NCI-H2227 (cell line): ENCODE measurements around the gene UST.
"Not testable (repeated sequence)": the region's sequence is repeated elsewhere in the genome, so short reads cannot be mapped to it uniquely, and the experiment has no call there.

ENCODE experiments used
- DNase-seq: peaks from one replicate; lab custom pipeline; 2025; ENCODE audit not compliant: unreplicated experiment; lab: John Stamatoyannopoulos, UW

The UST gene

DNA sequence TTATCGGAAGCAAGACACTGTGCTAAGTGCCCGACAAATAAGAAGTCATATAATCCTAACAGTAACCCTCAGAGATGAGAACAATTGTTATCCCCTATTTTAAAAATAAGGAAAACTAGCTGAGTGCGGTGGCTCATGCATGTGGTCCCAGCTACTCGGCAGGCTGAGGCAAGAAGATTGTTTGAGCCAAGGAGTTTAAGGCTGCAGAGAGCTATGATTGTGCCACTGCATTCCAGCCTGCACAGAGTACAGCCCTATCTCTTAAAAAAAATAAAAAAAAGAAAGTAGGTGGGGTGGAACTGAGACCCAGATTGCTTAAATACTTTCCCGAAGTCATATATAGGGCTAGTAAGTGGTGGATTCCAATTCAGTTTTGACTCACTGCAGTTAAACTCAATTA lies 84.7 kb downstream of the UST start:
- DNase-seq: no peak

DNA sequence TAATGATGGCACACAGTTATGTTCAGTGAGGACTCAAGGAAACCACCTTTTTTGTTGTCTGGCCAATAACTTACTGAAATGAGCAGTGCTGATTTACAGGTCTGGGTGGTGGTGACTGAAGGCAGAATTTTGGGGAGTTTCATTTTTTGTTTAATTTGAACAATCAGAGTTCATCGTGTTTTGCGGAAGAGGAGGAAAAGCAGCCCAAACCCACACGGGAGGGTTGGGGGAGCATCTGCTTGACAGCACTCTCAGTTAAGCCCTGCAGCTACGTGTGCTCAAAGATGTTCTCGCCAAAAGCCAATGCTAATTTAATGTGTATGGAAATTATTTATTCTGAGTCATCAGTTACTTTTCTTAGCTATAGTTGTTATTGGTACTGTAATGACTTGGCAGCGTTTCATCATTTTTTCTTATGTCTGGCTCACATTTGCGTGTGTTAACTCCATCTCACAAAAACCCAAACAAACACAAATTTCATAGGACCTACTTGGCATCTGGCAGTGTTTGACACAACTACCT lies 89.2 kb downstream of the UST start:
- no peak for DNase-seq

DNA sequence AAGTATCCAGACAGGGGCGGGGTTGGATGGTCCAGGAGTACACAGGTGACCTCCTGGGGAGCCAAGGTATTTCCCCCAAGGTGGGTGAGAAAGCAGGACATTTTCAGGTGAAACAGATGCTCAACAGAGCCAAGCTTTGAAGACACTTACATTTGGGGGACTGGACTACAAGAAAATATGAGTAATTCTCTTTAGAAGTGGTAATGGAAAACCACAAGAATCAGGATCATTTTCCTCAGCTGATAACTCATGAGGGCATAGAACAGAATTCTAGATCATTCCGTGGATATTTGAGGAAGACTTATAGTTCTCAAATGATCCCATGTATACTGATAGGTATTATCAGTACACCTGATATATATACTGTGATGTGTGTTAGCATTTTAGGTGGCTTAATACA lies 89.9 kb downstream of the UST start:
- no peak for DNase-seq

DNA sequence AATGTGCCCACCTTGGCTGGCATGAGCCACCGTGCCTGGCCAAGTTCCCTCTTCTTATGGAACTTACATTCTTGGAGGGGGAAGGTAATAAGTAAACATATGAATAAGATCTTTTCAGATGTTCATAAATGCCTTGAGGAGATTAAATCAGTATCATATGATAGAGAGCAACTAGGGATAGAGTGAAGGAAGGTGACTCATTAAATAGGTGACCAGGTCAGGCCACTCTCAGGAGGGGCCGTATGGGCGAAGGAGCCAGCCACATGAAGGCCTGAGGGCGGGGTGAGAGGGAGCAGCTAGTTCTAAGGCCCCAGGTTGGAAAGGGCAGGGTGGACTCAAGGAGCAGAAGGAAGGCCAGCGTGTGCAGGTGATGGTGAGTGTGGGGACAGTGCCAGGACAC lies 91.1 kb downstream of the UST start:
- DNase-seq: no peak

DNA sequence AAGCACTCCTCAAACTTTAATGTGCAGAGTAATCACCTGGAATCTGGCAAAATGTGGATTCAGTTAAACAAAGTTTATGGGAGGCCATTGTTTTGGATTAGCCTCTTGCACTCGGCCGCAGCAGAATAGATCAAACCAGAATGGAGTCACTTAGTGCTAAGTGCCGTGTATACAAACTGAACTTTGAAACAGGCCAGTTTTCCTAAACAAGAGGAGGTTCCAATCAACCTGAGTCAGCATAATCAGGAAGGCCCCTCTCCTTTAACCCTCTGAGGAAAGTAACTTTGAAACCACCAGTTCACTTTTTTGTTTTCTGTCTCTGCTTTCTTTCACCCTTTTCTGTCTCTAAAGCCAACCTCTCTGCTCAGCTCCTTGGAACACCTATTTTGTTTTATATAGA lies 92.2 kb downstream of the UST start:
- no peak for DNase-seq

DNA sequence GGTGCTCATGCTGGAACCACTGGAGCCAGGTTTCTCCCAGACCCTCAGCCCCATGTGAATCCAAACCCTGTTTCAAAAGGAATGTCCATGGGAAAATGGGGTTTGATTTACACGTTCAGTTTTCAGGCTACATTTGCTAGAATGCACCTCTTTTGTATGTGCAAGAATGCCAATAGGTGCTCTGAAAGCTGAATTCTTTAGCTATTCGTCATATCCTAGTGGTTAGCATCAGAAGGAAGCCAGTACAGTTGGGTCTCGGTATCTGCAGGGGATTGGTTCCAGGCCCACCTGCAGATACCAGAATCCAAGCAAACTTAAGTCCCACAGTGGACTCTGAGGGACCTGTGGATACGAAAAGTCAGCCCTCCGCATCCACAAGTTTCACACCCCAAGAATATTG lies 93.4 kb downstream of the UST start:
- DNase-seq: no peak

DNA sequence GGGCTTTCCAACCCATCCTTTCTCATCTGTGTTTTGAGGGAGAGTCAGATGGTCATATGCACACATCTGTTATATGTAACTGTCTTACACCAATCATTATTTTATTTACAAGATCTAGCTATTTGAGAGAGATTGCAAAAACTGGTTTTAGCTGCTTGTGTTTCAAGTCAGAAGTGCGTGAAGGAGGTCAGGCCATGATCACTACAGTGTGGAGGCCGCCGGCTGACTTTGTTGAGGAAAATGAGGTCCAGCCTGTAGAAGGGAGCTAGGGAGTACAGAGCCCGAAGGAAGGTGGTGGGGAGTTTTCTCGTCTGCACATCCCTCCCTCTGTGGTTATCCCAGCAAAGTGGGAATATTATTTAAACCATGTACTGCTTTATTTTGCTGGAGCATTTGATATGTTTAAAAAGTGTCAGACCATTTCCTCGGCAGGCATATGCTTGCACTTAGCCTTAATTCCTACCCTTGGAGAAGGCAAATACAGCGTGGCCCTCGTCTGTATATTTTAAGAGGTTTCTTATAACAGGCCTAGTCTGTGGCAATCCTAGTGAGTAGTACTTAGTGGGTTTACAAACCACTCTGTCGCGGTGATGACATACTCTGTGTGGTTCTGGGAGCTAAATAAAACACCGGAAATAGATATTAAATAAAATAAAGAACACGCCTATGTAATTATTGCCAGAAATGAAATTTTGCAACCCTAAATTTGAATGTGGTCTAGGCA lies 95.6 kb downstream of the UST start:
- DNase-seq: no peak

DNA sequence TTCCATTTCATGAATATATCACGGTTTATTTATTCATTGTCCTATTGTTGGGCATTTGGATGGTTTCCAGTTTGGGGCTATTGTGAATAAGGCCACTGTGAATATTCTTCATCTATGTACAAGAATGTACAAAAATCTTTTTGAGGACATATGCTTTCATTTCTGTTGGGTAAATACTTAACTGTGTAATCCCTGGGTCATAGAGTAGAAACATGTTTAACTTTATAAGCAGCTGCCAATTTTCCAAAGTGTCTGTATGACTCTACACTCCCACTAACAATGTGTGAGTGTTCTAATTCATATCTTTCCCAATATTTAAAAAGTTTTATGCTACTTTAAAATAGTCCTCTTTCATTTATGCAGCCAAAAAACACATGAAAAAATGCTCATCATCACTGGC lies 98.6 kb downstream of the UST start:
- DNase-seq: no peak

DNA sequence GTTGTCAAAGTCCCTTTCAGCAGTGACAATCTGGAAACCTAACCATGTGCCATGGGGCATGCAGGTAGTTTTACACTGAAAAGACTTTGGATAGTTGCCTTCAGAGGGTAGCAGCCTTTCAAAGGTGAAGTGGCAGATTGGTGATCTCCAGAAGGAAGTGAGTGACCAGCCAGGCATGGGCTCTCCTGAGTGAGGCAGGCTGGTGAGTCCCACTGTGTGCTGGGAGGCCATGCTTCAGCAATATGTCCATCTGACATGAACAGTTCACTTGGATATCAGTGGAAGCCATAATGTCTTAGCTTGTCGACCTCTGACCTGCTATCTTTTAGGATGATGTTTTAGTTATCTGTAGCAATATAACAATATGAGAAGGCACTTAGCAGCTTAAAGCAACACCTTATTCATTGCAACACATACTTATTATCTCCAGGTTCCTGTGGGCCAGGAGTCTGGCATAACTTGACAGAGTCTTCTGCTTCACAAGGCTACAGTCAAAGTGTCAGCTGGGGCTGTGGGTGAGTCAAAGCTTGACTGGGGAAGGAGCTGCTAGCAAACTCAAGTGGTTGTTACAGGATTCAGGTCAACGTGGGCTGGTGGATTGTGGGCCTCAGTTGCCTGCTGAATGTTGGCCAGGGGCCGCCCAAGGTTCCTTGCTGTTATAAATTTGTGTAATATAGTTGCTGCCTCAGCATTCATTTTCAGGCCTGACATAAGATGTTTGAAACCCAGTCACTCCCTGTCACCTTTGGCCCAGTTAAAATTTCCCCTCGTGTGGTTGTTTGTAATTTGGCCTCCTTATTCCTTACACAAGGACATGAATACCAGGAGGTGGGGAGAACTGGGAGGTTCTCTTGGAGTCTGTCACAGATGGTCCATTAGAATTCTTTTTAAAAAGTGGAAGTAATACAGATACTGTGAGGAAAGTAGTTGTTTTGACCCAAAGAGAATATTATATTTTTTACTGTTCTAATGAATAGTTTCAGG lies 100.2 kb downstream of the UST start:
- no peak for DNase-seq

DNA sequence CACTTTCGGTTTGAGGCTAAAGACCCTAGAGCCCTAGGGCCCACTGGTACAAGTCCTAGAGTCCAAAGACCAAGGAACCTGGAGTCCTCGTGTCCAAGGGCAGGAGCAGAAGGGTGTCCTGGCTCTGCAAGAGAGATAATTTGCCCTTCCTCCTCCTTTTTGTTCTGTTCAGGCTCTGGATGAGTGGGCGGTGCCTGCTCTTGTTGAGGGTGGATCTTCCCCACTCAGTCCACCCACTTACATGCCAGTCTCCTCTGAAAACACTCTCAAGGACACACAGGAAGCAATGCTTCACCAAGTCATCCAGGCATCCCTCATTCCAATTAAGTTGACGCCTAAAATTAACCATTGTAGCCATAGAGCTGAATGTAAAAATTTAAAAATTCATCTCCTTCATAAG lies 102.1 kb downstream of the UST start:
- DNase-seq: no peak

DNA sequence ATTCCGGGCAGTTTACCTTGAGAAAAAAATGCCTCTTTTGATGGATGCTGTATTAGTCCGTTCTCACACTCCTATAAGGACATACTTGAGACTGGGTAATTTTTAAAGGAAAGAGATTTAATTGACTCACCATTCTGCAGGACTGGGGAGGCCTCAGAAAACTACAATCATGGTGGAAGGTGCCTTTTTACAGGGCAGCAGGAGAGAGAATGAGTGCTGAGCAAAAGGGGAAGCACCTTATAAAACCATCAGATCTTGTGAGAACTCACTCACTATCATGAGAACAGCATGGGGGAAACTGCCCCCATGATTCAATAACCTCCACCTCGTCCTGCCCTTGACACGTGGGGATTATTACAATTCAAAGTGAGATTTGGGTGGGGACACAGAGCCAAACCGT lies 102.6 kb downstream of the UST start:
- DNase-seq: not testable (repeated sequence)

DNA sequence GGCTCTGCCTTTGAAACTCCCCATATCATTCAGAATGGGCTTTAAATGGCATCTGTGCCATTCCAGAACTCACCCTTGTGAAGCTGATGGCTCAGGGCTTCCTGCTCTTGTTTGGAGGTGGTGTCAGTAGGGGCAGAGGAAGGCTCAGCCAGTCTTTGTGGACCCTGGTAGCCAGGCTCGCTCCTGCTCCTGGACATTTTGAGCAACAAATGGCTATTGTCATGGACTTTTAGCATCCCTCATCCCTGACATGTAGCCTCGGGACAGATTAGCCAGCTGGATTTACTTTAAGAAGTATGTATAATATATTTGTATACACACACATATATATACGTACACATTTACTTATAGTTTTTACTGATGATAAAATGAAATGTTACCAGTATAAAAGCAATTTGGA lies 104.1 kb downstream of the UST start:
- no peak for DNase-seq

DNA sequence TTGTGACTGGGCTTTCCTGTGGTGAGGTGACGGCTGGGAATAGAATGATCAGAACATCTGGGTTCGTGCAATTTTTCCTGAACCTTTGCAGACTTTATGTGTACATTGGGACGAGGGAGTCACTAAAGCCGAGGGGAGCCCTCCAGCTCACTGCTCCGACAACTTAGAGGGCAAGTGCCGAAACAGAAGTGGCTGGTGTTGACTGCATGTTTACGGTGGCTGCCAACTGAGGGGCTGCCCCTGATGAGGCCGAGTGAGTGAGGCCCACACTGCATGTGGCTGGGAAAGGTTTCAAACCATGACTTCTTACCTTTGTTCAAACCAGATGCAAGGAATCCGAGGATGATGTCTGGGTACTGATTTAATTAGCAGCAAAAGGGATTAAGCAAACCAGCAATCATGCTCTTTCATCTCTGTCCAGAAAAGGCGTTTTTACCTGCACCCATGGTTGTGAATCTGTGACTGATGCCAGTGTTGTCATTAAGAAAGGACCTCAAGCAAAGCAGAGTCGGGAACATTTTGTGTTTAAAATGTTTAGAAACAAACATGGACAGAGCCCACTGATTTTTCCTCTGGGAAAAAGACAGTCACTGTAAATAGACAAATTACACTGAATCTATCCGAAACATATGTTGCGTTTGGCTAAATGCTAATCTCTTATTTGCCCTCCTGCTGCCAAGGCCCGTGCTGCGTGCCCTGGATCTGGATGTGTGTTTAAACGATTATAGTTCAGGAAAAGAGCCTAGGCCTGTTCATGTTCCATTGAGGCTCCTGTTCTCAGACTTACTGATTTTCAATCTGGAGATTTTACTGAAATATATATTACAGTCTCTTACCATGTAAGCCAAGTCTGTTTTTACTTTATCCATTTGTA lies 105.1 kb downstream of the UST start:
- DNase-seq: no peak

DNA sequence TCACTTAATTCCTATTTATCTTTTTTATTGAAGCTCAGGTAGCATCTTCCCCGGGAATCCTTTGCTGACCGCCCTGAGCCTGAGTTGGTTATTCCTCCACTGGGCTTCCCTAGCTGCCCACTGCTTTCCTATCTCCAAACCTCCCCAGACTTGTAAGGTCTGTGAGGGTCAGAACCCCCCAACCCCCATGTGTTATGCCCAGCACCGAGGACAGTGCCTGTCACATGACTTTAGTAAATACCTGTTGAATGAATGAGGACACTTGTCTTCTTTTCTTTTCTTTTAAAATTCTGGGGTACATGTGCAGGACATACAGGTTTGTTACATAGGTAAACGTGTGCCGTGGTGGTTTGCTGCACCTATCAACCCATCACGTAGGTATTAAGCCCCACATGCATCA lies 105.9 kb downstream of the UST start:
- no peak for DNase-seq

DNA sequence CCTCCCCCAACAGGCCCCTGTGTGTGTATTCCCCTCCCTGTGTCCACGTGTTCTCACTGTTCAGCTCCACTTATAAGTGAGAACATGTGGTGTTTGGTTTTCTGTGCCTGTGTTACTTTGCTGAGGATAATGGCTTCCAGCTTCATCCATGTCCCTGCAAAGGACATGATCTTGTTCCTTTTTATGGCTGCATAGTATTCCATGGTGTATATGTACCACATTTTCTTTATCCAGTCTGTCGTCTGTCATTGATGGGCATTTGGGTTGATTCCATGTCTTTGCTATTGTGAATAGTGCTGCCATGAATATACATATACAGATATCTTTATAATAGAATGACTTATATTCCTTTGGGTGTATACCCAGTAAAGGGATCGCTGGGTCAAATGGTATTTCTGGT lies 106.3 kb downstream of the UST start:
- not testable (repeated sequence) for DNase-seq

DNA sequence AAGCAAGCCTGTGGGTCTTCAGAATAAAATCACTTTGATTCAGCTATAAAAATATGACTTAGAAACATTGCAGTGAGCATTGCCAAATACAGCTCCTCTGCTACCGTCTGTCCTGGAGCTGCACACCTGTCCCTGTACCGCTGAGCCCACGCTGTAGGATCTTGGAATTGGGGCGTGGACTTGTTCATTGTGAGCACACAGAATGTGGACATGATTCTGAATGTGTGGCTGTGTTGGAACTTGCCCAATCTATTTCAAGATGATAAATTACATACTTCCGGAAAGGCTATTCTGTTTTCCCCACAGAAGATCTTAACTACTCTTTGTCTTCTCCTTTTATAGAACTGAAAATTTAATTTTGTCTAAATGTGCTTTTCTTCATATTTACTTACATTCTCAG lies 107.3 kb downstream of the UST start:
- DNase-seq: no peak

DNA sequence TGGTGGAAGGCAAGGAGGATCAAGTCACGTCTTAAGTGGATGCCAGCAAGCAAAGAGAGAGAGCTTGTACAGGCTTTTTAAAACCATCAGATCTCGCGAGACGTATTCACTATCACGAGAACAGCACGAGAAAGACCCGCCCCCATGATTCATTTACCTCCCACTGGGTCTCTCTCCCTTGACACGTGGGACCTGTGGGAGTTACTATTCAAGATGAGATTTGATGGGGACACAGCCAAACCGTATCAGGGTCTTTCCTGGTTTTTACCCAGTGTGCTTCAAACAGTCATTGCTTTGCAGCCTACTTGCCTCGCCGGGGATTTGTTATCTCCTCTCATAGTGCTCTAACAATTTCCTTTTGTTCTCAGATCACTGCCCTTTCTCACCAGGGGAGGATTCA lies 108.2 kb downstream of the UST start:
- DNase-seq: no peak

DNA sequence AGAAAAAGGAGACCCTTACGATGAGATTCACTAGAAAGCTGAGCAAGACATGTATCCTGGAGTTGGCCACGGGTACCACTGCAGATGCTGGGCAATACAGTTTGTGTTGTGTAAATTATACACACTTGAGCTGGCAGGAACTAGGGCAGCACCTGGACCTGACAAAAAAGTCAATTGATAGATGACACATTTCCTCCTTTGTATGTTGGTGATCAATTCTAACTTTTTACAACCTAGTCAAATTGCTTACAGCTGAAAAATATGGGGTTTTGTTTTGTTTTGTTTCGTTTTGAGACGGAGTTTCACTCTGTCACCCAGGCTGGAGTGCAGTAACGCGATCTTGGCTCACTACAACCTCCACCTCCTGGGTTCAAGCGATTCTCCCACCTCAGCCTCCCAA lies 108.9 kb downstream of the UST start:
- DNase-seq: no peak

DNA sequence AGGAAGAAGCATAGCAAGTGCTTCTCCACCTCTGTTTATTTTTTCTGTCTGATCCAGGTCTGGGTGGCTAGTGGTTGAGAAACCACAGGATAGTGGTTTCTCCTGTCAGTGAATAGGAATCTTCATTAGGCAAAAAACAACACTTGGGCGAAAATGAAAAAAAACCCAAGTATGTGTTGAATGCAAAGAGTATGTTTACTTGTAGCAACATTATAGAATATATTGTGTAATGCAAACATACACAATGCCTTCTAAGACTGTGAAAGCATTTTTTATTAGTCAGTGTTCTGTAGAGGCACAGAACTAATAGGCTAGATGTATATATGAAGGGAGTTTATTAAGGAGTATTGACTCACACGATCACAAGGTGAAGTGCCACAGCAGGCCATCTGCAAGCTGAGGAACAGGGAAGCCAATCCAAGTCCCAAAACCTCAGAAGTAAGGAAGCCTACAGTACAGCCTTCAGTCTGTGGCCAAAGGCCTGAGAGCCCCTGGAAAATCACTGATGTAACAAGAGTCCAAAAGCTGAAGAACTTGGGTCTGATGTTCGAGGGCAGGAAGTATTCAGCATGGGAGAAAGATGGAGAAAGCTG lies 111.1 kb downstream of the UST start:
- no peak for DNase-seq

DNA sequence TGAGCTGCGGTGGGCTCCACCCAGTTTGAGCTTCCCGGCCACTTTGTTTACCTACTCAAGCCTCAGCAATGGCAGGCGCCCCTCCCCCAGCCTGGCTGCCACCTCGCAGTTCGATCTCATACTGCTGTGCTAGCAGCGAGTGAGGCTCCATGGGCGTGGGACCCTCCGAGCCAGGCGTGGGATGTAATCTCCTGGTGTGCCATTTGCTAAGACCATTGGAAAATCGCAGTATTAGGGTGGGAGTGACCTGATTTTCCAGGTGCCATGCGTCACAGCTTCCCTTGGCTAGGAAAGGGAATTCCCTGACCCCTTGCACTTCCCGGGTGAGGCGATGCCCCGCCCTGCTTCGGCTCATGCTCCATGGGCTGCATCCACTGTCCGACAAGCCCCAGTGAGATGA lies 117.3 kb downstream of the UST start:
- not testable (repeated sequence) for DNase-seq

DNA sequence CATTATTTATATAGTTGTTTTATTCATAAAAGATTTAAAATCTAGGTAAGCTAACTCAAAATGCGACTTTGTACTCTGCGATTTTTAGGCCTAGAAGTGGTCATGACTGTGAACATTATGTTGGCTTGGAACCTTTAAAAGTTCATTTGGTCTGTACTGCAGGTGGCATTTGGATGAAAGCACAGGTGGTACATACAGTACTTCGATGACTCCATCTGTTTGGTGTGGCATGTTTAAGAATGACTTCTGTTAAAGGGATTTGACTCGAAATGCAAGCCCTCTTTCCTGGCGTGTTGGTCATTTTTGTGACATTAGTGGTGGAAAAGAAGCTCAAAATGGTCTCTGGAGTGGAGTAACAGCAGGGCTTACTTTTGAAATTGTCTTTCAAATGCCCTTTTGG lies 118.1 kb downstream of the UST start:
- no peak for DNase-seq
